ENCODE measurements around the gene ACCS.

Gene ACCS

GRCh38 chr11:44043157-44043556 lies 22.9 kb upstream of the ACCS start:
- no peak for DNase-seq

- DNase-seq = no peak
Measured at GRCh38 chr11:44046182-44046581, 19.9 kb upstream of the ACCS start.

- no peak for DNase-seq
Measured at GRCh38 chr11:44047298-44047697, 18.8 kb upstream of the ACCS start.

GRCh38 chr11:44047931-44048431 lies 18.1 kb upstream of the ACCS start, which contains the start of gene ACCSL:
Gene ACCSL, plus strand, starts transcription at chr11:44047981. Its CDS starts 56 bp downstream, at chr11:44048037.
- no peak for DNase-seq

GRCh38 chr11:44049832-44050231 lies 16.2 kb upstream of the ACCS start:
- no peak for DNase-seq

- DNase-seq = no peak
Measured at GRCh38 chr11:44051171-44051570, 14.9 kb upstream of the ACCS start.

- DNase-seq = no peak
Measured at GRCh38 chr11:44057340-44057739, 8.7 kb upstream of the ACCS start.

GRCh38 chr11:44058275-44058674 lies 7.8 kb upstream of the ACCS start:
- DNase-seq = no peak

GRCh38 chr11:44065161-44065661 lies 859 bp upstream of the ACCS start:
- DNase-seq = no peak

- DNase-seq = no peak
Measured at GRCh38 chr11:44066732-44067141, 667 bp downstream of the ACCS start.

GRCh38 chr11:44067266-44067665 lies 1.2 kb downstream of the ACCS start:
- no peak for DNase-seq

GRCh38 chr11:44068180-44068579 lies 2.1 kb downstream of the ACCS start:
- no peak for DNase-seq

- no peak for DNase-seq
Measured at GRCh38 chr11:44071157-44071556, 5.1 kb downstream of the ACCS start.

GRCh38 chr11:44072757-44073658 lies 6.9 kb downstream of the ACCS start:
- no peak for DNase-seq

GRCh38 chr11:44078794-44079193 lies 12.7 kb downstream of the ACCS start:
- DNase-seq = no peak

GRCh38 chr11:44079376-44079775 lies 13.3 kb downstream of the ACCS start:
- no peak for DNase-seq

- no peak for DNase-seq
Measured at GRCh38 chr11:44080951-44081350, 14.9 kb downstream of the ACCS start.

- no peak for DNase-seq
Measured at GRCh38 chr11:44082645-44083044, 16.6 kb downstream of the ACCS start.

GRCh38 chr11:44083433-44083832 lies 17.4 kb downstream of the ACCS start:
- DNase-seq = no peak

GRCh38 chr11:44083906-44084305 lies 17.8 kb downstream of the ACCS start:
- DNase-seq = no peak

- DNase-seq = no peak
Measured at GRCh38 chr11:44085330-44085729, 19.3 kb downstream of the ACCS start.

- no peak for DNase-seq
Measured at GRCh38 chr11:44088377-44088776, 22.3 kb downstream of the ACCS start.

- no peak for DNase-seq
Measured at GRCh38 chr11:44088871-44089270, 22.8 kb downstream of the ACCS start.

- DNase-seq = no peak
Measured at GRCh38 chr11:44090539-44090938, 24.5 kb downstream of the ACCS start.
